Thymus (tissue), 11 donors: Measurements from ENCODE around the gene SMC1A. TPM values are rescaled to one million over a fixed set of nuclear protein-coding genes. Genes with fewer than 3 reads are reported as not detected.
"Not testable (repeated sequence)": the region's sequence is repeated elsewhere in the genome, so short reads cannot be mapped to it uniquely, and the experiment has no call there.

ENCODE experiments used
- DNase-seq, 9 donors: peaks; one replicate each; pipeline ENCODE4 v3.0.0-alpha.2; 2013; ENCODE audit warnings: low spot score in 9 of 9, low read depth in 6 of 9, missing footprints in 1 of 9
- H3K27ac ChIP-seq, 2 donors: one replicate each; pipeline ENCODE4 v1.5.1; 2013; ENCODE audit warnings: control low read depth in 1 of 2, low read depth in 1 of 2, low read length in 1 of 2, mild to moderate bottlenecking in 1 of 2, moderate library complexity in 1 of 2
- H3K27me3 ChIP-seq, 2 donors: one replicate each; pipeline ENCODE4 v1.5.1; 2013; ENCODE audit warnings: low read length in 1 of 2; ENCODE audit not compliant: control insufficient read depth in 2 of 2, insufficient read depth in 1 of 2
- H3K36me3 ChIP-seq, 2 donors: one replicate each; pipeline ENCODE4 v1.5.1; 2013; ENCODE audit warnings: low read length in 1 of 2, mild to moderate bottlenecking in 1 of 2, moderate library complexity in 1 of 2; ENCODE audit not compliant: control insufficient read depth in 2 of 2, insufficient read depth in 2 of 2
- H3K4me1 ChIP-seq, 2 donors: one replicate each; pipeline ENCODE4 v1.5.1; 2013; ENCODE audit warnings: low read length in 2 of 2; ENCODE audit not compliant: control insufficient read depth in 2 of 2, insufficient read depth in 2 of 2
- H3K4me3 ChIP-seq, 2 donors: one replicate each; pipeline ENCODE4 v1.5.1; 2013; ENCODE audit warnings: low read length in 2 of 2, control low read depth in 1 of 2, mild to moderate bottlenecking in 1 of 2
- H3K9me3 ChIP-seq, 2 donors: one replicate each; pipeline ENCODE4 v1.5.1; 2013; ENCODE audit warnings: low read length in 1 of 2, mild to moderate bottlenecking in 1 of 2; ENCODE audit not compliant: control insufficient read depth in 2 of 2, insufficient read depth in 1 of 2
- WGBS: extraction: QIAGEN DNeasy Blood & Tissue Kit; methylation state at CpG from one replicate; pipeline ENCODE4 v1.1.7; 2013; 5-methylcytosine and 5-hydroxymethylcytosine counted together
- polyA plus RNA-seq: library from polyadenylated mRNA; stranded (reverse); fragments of 200-250 nt; gene quantifications from one replicate; pipeline ENCODE4 v1.2.3, GENCODE V29; 2013
- total RNA-seq: library from RNA; stranded (reverse); fragments of 120-200 nt; gene quantifications from one replicate; pipeline ENCODE4 v1.2.4, GENCODE V29; 2013
- donor health status: healthy.

Gene SMC1A
- total and polyA plus RNA-seq, 2 donors = 9.6 to 40.7 TPM

- H3K27me3 ChIP-seq = no peaks in the 10 kb centered on the region
- H3K27ac ChIP-seq = no peak overlapping the region
- no peaks in the 10 kb centered on the region for H3K9me3 ChIP-seq
- DNase-seq = no peak
- H3K36me3 ChIP-seq = peaks cover 5 to 15% of the 10 kb centered on the region in 2 donors
- 92% methylated on average over 2 of the region's 2 CpGs for WGBS
- H3K4me3 ChIP-seq = no peak overlapping the region
- no peaks in the 10 kb centered on the region for H3K4me1 ChIP-seq
Measured at GRCh38 chrX:53373307-53373706, 49.1 kb downstream of the SMC1A start.

DNA sequence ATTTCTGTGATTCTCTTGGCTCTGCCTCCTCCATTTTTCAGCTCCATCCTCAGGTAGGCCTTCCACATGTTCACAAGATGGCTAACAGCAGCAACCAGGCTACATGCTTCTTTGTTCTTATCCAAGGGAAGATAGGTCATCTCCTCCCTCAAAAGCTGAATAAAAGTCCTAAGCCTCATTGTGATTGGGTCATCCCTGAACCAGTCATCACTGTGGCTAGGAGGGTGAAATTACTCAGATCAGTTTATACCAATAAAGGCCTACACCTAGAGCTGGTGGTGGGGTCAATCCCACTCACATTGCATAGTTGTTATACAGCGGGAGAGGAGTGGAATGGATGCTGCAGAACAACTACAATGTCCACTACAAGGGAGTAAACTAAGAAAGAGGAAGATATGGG, 56.0 kb downstream of the SMC1A start:
- H3K36me3 ChIP-seq, H3K9me3 ChIP-seq, H3K27me3 ChIP-seq, H3K4me1 ChIP-seq, H3K4me3 ChIP-seq, DNase-seq, H3K27ac ChIP-seq: not testable (repeated sequence)
- WGBS = 100% methylated on average over 1 of the region's 1 CpG

DNA sequence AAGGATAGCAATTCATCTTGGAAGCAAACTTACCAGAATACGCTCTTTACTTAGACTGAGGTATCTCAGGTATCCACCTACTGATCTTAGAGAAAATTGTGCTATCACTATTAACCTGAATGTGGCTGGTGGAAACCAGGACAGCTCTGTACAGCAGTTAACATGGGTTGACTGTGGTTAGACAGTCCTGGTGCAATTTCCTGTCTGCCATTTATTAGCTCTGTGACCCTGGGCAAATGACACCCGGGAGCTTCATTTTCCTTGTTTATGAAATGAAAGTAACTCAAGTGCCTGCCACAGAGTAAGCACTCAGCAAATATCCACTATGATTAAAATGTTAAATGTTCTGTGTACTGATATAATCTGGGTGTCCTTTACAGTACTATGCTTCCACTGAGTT, 60.0 kb downstream of the SMC1A start:
- Histone ChIP-seq H3K4me3 (no peak overlapping the region), H3K27me3 (no peaks in the 10 kb centered on the region), H3K36me3 (no peaks in the 10 kb centered on the region), H3K27ac (no peak overlapping the region), H3K4me1 (no peaks in the 10 kb centered on the region), H3K9me3 (no peaks in the 10 kb centered on the region)
- DNase-seq = no peak
- WGBS = 57% methylated on average over 2 of the region's 2 CpGs

DNA sequence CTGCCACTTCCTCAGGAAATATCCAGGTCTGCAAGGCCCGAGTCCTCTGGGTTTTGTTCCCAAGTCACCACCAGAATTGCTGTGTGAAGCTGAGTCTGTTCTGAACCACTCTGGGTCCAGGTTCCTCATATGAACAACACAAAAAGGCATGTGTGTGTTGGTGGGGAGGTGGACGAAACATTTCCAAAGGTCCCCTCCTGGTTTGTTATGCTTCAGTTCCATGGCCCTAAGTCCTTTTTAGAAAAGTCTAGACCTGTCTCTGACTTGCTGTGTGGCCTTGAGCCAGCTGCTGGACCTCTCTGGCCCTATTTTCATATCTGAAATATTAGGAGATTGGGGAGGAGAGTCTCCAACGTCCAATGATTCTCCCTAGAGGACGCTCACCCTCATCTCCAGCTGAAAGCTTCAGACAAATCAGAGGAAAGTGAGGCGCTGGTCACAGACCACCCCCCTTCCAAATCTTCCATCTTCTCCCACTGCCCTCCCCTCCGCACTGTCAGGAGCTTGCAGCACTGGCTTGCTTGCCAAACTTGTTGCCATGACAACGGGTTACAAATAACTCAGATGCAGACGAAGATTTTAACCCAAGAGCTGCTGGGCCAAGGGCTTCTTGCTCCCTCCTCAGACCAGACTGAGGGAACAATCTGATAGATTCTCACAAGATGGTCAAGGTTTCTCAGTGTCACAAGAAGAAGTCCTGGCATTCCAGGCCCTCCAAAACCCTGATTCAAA, 64.5 kb downstream of the SMC1A start:
- Histone ChIP-seq H3K4me1 (no peaks in the 10 kb centered on the region), H3K4me3 (no peak overlapping the region), H3K27me3 (no peaks in the 10 kb centered on the region), H3K36me3 (no peaks in the 10 kb centered on the region), H3K27ac (no peak overlapping the region), H3K9me3 (no peaks in the 10 kb centered on the region)
- WGBS = 82% methylated on average over 8 of the region's 8 CpGs
- DNase-seq = no peak

DNA sequence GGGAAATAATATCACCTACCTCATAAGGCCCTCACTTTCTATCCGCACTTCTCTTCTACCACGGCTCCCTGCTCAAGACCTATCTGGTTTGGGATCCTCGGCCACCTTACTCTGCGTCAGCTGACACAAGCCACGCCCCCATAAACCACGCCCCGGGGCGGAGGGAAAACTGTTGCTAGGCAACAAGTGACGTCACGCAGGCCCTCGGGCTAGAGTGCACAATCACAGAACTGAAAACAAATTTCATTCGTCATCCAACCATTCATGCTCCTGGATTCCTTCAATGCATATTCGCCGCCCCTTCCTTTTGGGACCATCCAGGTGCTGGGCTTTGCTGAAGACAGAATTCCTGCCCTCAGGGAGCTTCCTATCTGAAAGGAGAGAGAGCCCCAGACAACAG, 66.3 kb downstream of the SMC1A start:
- H3K4me1 ChIP-seq = no peaks in the 10 kb centered on the region
- no peaks in the 10 kb centered on the region for H3K27me3 ChIP-seq
- no peaks in the 10 kb centered on the region for H3K9me3 ChIP-seq
- no peak overlapping the region for H3K4me3 ChIP-seq
- H3K36me3 ChIP-seq = no peaks in the 10 kb centered on the region
- WGBS = 85% methylated on average over 14 of the region's 14 CpGs
- no peak overlapping the region for H3K27ac ChIP-seq
- DNase-seq = no peak

- DNase-seq = no peak
- Histone ChIP-seq H3K4me3 (no peak overlapping the region), H3K27ac (no peak overlapping the region), H3K36me3 (no peaks in the 10 kb centered on the region), H3K4me1 (no peaks in the 10 kb centered on the region), H3K27me3 (no peaks in the 10 kb centered on the region), H3K9me3 (no peaks in the 10 kb centered on the region)
- 92% methylated on average over 2 of the region's 2 CpGs for WGBS
Measured at GRCh38 chrX:53354669-53355068, 67.8 kb downstream of the SMC1A start.

GRCh38 chrX:53347948-53348347, 74.5 kb downstream of the SMC1A start:
- Histone ChIP-seq H3K27me3 (no peaks in the 10 kb centered on the region), H3K9me3 (no peaks in the 10 kb centered on the region), H3K4me3 (no peak overlapping the region), H3K4me1 (no peaks in the 10 kb centered on the region), H3K36me3 (no peaks in the 10 kb centered on the region), H3K27ac (no peak overlapping the region)
- WGBS = 47% methylated on average over 2 of the region's 2 CpGs
- DNase-seq = no peak

GRCh38 chrX:53340852-53341645, 81.4 kb downstream of the SMC1A start:
- 98% methylated on average over 12 of the region's 12 CpGs for WGBS
- no peaks in the 10 kb centered on the region for H3K27me3 ChIP-seq
- no peak overlapping the region for H3K4me3 ChIP-seq
- H3K4me1 ChIP-seq = no peaks in the 10 kb centered on the region
- H3K27ac ChIP-seq = no peak overlapping the region
- no peaks in the 10 kb centered on the region for H3K36me3 ChIP-seq
- no peaks in the 10 kb centered on the region for H3K9me3 ChIP-seq
- no peak for DNase-seq

DNA sequence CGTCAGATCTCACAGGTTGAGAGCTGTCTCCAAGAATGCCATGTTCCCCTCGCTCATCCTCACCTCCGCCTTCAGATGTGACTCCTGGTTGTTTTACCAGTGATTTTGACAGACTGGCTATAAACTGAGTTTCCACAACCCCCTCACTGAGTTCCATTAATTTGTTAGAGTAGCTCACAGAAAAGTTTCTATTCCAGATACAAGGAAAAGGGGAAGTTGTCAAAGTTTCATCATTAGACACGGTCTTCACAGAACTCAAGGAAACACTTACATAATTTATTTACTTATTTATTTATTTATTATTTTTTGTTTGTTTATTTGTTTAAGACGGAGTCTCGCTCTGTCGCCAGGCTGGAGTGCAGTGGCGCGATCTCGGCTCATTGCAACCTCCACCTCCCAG, 85.4 kb downstream of the SMC1A start:
- WGBS = 89% methylated on average over 10 of the region's 10 CpGs
- no peak for DNase-seq

More for the DNA sequence above, 85.4 kb downstream of the SMC1A start:
- H3K27ac ChIP-seq = no peak overlapping the region
- H3K4me1 ChIP-seq = no peaks in the 10 kb centered on the region
- H3K9me3 ChIP-seq = no peaks in the 10 kb centered on the region
- no peaks in the 10 kb centered on the region for H3K36me3 ChIP-seq
- H3K4me3 ChIP-seq = no peak overlapping the region
- H3K27me3 ChIP-seq = peaks cover 0 to 5% of the 10 kb centered on the region in 2 donors
